GM23248 (cell line): ENCODE measurements around the gene USP32.

Source experiments
- EZH2 ChIP-seq: fragments of 200-600 bp; sonication (generic); IDR thresholded peaks from 2 replicates; pipeline ENCODE4 v1.6.1; 2018; ENCODE audit warnings: antibody characterized with exemption, mild to moderate bottlenecking; ENCODE audit not compliant: insufficient read depth, poor library complexity, severe bottlenecking
- EZH2phosphoT487 ChIP-seq: fragments of 200-600 bp; sonication (generic); IDR thresholded peaks from 2 replicates; pipeline ENCODE4 v1.6.1; 2018; ENCODE audit warnings: antibody characterized with exemption, moderate library complexity, mild to moderate bottlenecking, low read depth; ENCODE audit not compliant: insufficient read depth

DNA sequence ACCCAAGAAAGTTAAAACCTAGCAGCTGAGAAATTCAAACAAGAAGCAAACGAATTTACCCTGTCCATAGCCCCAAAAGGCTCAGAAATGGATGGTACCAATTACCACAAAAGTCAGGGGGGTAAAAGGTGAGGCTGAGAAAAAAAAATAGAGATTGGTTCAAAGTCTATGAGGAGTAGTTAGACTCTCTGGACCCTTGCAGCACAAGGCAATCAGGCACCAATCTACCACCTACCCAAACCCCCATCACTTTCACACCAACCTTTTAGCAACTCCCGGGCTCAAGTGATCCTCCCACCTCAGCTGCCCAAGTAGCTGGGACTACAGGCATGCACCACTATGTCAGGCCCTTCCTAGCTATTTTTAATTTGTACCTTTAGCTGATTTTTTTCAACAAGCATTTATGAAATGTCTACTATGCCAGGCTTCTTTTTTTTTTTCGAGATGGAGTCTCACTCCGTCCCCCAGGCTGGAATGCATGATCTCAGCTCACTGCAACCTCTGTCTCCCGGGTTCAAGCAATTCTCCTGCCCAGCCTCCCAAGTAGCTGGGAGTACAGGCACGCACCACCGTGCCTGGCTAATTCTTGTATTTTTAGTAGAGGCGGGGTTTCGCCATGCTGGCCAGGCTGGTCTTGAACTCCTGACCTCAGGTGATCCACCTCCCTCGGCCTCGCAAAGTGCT lies 40.8 kb downstream of the USP32 start:
- TF ChIP-seq EZH2: no peak
- TF ChIP-seq EZH2phosphoT487: no peak
